ENCODE results near the gene CCDC85C.
A peak's percentile ranks its signal among the peaks of the same experiment; 100 is the strongest.

Gene CCDC85C

DNA sequence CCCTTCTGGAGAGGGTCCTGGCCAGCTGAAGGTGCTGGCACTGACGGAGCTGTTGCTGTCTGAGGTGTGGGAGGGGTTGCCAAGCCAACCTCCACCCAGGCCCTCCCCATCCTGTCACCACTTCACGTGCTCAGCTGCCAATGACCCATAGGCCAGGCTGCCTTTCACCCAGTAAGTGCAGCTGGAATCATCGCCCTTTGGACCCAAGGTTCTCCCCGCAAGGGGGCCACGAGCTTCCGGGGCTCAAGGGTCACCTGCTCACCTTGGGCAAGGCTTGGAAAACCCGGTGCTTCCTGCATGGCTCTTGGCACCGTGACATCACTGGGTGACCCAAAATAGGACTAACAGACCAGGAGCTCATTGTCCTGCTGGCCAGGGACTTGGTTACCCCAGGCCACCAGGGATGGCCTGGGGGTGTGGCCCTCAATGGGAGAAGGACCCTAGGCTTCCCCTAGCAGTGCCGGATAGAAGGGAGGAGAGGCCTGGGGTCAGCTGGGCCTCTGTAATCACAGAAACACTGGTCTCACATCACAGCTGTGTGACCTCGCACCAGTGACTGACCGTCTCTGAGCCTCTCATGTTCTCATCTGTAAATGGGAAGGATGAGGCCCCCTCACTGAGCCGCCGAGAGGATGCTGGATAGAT lies 51.3 kb downstream of the CCDC85C start:
- no peak for DNase-seq

DNA sequence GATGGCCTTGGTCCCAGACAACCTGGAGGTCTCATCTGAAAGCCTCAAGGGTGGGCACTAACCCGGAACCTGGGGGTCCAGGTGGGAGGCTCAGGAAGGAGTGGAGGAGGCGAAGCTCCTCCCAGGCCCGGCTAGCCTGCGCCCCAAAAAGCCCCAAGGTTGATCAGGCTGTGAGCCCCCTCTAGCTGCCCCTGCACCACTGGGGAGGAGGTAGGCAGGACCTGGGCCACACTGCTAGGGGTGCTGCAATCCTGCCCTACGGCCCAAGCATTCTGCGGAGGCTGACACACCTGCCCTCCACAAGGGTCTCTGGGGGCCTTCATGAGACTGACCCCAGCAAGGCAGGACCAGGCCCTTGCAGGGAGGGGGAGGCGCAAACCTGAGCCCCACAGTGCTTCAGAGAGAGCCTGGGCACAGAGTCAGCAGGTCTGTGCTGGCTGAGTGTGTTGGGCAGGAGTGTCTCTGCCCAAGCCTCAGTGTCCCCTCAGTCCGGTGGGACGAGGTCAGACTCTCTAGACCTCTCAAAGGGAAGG lies 51.9 kb downstream of the CCDC85C start:
- DNase-seq, result no peak

DNA sequence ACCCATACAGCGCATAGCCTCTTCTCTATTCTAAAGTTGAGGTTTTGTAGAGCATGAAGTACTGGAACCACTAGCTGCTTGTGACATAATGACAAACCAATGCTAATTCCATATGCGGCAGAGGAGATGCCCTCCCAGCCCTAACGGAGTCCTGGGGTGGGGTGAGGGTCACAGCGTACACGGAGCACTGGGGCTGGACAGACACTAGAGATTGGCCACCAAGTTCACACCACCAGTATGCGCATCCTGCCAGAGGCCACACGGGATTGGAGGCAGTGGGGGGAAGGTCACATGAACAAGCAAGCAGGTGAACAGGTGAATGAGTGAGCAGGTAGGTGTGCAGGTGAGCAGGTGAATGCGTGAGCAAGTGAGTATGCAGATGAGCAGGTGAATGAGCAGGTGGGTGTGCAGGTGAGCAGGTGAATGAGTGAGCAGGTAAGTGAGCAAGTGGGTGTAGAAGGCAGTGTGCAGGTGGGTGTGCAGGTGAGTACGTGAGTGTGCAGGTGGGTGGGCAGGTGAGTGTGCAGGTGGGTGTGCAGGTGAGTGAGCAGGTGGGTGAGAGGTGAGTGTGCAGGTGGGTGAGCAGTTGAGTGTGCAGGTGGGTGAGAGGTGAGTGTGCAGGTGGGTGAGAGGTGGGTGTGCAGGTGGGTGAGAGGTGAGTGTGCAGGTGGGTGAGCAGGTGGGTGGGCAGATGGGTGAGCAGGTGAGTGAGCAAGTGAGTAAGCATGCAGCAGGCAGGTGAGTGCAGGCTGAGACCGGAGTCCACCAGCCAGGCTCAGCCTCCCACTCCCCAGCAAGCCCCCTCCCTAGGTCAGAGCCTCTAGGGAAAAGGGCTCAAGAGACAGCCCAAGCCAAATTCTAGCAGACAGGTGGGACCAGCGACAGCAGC lies 52.7 kb downstream of the CCDC85C start:
- DNase-seq, result no peak

DNA sequence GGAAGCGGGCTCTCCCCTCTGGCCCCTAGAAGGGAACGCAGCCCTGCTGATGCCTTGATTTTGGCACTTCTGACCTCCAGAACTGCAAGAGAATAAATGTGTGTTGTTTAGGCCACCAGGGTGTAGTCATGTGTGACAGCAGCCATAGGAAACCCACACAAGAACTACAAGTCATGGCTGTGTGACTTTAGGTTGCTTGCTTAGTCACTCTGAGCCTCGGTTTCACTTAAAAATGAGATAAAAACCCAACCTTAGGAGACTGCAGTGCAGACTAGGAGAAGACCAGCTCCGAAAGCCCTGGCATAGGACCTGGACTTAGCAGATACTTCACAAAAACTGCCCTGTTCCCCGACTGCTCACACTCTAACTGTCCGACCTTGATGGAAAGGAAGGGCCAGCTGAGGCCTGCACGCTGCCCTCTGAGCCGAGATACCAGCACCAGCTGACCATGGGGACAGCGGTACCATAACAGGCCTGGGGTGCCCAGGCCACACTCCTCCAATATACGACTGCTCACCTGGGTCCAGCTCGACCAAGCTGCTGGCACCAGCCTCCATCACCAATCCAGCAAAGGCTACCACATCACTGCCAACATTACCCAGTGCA lies 53.5 kb downstream of the CCDC85C start:
- DNase-seq, result no peak

DNA sequence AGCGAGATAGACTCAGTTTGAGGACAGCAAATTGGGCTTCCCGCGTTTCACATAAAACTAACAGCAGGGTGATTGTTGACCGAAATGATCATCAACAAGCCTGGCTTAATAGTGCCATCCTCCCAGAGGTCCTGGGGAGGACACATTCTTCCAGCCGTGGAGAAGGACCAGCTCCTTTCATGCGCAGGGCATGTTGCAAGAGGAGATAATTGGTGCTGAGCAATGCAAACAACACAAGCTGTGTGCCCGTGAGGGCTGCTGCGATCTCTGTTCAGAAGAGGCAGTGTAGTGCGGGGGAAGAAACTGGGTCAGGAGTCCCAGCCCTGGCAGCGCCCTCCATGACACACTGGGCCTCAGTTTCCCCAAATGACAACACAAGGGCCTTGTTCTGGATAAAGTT lies 54.3 kb downstream of the CCDC85C start:
- no peak for DNase-seq

DNA sequence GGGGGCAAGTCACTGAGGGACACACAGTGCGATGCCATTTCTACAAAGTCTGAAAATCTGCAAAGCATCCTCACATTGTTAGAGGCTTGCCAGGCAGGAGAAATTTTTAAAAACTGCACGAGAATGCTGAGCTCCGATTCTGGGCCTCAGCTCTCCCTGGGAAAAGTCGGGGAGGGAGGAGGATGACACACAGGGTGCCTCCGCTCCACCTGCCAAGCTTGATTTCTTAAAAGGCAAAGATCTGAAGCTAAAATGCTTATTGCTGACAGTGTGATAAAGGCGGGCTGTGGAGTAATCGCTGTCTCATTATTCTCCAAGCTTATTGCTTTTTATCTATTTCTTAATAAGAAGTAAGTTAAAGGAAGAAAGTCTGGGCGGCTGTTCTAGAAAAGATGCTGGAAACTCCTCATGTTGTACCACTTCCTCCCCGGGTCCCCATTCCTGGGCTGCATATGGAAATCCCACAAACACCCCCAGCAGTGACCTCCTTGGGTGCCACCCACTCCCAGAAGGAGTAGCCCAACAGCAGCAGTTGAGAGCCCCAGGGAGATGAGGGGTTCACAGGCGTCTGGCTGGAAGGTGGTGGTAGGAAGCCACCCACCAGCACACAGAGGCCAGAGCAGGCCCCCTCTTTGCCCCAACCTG lies 55.0 kb downstream of the CCDC85C start:
- no peak for DNase-seq

DNA sequence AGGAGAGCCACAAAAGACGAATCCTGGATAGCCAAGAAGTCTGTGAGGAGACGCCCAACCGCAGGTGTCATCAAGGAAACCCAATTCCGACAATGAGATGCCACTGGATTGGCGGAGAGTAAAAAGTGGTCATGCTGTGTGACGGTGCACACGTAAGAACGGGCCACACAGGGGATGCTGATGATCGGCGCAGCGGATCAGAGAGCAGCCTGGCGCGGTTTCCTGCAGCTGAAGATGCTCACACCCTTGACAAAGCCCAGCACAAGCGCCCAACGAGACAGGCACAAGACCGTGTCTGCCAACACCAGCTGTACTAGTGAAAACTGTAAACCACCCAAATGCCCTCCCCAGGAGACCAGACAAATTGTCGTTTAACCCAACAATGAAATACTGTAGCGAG lies 55.8 kb downstream of the CCDC85C start:
- no peak for DNase-seq

DNA sequence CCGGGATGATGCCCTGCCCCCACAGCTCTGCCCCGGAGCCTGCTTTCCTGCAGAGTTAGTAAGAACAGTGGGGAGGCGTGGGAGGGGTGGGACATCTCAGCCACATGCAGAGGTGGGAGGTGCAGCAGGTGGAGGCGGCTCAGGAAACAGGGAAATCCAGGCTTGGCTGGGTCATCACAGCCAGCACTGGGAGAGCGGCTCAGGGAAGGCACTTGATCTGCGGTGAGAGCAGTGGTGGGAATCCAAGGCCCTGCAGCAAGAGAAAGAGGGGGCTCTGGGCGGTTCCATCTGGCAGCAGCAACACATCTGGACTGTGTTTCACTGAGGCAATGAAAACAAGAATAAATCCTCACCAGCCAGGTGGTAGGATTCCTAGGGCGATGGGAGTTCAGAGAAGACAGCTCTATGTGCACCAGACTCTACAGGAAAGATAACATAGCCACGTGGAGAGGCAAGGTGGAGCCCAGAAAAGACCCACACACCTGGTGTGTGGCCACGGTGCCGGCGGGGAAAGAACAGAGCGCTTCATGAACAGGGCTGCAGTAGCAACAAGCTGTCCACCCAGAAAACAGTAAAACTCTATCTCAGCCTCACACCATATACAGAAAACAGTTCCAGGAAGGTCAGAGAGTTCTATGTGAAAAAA lies 57.6 kb downstream of the CCDC85C start:
- no peak for DNase-seq

DNA sequence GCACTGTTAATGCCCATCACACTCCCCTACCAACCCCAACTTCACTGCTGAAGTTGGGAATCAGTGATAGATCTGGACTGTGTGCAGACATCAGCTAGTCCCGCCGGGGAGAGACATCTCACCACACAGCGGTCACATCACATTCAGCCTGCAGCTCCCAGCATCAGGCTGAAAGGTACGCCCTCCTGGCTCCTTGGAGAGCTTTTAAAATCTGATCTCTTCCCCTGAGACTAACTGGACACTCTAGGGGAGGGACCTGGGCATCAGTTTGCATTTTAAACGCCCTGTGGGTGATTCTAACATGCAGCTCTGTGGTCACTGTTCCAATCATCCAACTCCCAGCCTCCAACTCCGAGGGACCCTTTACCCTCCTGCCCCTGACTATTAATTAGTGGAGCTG lies 58.4 kb downstream of the CCDC85C start:
- DNase-seq, result no peak

DNA sequence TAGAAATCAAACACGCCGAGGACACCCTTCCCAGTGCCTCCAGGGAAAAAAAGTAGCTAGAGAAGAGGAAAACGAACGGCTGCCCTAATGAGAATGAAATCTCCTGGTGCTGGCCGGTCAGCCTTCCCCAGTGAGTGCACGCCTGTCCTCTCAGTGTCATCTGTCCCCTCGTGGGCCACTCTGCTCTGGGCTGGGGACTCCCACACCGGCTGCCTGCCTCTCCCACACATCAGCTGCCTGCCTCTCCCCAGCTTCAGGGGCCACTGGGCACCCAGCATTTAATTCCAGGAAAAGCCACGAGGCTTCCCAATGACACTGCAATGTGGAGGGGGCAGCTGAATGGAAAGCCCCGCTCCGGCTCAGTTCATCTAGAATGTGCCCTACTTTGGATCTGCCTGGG lies 59.0 kb downstream of the CCDC85C start:
- DNase-seq, result no peak

DNA sequence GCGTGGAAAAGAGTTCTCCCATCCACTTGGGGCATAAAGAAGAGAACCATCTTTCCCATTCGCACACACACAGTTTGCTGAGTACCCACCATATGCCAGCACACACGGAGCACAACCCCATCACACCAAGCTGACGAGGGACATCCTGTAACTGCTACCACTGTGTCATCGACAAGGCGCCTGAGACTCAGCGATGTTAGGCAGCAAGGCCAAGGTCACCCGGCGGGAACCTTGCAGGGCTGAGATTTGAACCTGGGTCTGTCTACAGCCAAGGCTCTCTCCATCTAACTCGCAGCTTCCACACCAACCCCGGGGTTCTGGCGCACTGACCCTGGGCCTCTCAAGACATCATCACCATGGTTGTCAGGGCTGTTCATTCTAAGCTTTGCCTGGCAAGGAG lies 60.0 kb downstream of the CCDC85C start:
- DNase-seq, result no peak

DNA sequence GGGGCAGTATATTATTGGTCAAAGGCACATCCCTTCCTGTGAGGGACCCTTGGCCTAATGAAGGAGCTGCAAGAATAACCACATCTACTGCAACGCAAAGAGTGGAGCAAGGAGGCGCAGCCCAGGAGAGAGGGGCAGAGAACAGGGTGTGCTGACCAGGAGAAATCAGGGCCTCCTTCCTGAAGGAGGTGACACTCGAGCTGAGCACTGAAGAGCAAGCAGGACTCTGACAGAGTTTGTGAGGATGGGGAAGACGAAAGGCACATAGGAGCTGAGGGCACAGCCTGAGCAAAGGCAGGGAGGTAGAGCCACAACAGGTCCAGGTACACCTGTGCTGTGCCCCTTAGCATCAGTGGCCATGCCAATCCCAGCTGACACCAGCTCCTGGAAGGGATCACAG lies 60.6 kb downstream of the CCDC85C start:
- DNase-seq, result no peak

DNA sequence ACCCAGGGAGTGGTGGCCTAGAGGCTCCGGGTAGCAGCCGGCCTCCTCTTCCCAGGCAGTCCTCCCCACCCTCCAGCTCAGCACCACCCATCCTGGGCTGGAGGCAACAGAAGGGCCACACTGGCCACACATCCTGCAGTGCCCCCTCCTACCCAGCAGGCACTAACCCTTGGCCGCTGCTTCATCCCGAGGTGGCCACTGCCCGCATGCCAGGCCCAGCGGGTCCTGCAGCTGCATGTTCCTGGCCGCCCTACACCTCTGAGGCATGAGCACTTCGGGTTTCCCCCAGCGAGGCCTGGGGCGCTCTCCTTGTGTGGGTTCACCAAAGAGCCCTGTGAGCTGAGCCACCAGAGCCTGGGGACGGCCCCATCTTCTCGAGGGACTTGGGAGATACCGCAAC lies 61.4 kb downstream of the CCDC85C start:
- no peak for DNase-seq

DNA sequence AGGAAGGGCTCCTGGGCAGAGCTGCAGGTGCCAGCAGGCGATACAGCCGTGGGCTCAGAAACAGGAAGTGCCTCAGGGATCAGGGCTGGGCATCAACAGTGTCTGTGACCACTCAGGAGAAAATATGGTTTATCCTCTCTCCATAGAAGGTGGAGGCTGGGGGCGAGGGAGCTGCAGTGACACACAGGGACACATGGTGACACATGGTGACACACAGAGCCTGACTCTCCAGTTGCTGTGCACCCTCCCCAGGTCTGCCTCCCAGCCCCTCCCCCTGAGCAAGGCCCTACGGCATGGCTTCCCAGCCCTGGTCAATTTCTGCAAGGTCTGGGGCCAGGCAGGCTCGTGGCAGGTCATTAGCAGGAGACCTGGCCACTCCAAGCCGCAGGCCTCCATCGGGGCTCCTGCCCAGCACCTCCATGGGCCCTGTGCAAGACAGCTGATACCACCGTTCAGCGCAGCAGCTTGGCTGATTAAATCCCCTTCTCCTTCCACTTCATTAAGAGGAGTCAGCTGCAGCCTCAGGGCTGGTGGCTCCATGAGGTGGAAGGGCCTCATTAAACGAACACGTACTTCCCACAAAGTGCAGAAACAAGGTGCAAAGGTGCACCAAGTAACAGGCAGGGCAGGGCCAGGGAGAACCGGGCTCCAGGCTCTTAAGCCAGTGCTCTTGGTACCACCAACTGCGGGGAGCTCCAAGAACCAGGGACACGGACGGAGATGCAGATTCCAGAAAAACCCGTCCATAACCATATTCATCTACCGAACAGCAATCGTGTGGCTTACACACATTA lies 62.1 kb downstream of the CCDC85C start:
- DNase-seq, result no peak

DNA sequence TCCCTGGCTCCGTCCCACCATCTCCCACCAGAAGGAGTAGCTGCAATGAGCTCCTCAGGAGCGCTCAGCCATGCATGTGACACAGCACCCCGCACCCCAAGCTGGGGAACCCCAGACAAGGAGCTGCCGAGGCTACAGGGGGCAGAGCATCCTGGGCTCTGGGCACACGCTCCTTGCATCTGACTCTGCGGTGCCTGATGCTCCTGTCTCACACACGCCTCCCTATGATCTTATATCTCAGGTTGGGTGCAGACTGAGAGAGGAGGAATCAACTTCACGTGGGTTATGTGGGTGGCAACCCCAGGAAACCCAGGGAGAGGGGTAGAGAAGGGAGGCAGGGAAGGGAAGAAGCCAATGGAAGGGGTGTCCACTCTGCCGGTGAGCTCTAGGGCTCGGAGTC lies 62.8 kb downstream of the CCDC85C start:
- DNase-seq, result no peak

DNA sequence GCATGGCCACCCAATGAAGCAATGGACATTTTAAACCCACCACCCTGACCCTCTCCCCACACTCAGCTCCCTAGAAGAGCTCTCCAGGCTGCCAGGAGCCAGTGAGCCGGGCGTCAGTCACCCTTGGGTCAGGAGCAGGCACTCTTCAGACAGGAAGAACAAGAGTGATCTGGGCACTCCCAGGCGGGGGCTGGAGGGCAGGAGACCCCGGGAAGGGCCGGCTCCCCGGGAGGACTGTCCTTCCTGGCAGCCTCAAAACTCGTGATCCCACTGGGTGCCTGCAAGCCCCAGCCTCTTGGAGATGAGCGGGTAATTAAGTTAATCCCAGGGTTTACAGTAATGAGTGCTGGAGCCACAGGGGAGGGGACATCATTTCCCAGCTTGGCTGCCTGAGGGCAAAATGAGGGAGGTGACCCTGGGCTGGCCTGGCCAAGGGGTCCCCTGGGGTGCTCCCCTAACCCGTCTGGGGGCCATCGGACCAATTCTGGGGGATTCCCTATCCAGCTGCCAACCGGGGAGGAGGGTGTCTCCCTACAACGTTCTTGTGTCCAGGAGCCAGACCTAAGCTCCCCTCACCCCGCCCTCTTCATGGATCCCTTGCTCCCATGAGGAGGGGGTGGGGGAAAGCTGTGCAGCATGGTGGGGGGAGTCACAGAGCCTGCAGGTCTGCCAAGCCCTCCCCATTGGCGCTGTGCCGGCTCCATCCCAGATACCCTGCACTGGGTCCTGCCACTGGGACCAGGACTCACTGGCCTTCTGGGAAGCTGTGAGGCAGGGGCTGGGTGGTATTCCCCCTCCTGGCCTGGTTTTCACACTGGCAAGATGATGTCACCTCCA lies 63.6 kb downstream of the CCDC85C start:
- no peak for DNase-seq

DNA sequence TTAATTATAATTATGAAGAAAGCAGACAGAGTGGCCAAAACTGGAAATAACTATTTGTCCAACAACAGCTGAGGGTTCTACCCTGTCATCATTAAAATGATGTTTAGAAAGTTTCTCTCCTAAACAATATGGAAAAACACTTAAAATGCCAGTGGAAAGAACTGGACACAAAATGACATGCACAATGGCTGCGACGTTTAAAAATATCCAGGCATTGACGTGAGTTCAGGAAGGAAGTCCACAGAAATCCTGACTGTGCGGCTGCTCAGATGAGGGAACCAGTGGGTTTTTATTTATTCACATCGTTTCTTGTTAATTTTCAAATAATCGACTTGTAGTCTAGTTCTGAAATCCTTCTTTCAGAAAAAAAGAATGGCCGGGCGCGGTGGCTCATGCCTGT lies 64.5 kb downstream of the CCDC85C start:
- no peak for DNase-seq

DNA sequence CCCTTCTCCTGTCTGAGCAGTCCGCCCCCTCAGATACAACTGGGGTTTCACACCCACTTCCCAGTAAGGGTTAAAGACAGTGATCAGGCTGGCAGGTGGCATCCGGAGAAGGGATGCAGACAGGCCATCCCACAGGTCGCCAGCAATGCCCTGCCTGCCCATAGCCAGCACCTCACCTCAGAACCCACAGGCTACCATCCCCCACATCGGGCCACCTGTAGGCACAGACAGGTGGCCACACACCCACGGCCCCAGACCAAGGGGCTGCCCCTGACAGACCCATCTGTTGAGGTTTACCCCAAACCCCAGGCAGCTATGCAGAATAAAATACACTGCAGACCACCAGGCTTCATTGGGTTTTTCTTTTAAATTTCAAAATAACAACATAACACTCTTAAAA lies 65.3 kb downstream of the CCDC85C start:
- no peak for DNase-seq

DNA sequence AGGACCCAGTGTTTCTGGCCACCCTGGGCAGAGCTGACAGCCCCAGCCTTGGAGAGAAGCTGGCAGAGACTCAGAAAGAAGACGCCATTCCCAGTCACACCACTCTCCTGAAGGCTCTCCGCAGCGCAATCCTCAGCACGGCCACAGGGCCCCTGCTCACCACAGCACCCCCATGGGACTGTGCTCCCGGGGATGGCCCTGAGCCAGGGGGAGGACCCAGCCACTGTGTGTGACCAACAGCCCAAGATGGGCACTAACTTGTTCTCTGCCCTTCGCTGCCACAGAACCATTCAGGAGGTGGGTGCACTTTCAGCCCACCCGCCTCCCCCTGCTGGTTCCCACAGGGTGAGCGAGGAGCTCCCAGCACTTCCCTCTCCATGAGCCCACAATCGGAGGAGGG lies 65.7 kb downstream of the CCDC85C start:
- DNase-seq, result no peak

DNA sequence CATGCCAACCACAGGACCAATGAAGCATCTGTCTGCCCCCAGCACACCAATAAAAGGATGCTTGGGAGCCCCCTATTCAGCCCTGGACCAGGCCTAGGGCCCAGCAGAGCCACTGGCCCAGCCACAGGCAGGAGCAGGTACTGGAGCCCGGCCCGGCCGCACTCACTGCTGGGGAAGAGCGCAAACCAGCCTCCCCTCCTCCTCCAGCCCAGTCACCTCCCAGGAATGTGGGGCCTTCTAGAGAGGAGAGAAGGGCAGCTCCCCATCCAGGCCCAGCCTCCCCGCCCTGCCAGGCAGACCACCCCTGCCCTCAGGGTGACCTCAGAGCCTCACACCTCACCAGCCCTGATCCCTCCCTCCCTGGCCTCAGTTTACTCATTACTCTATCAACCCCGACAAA lies 66.6 kb downstream of the CCDC85C start:
- DNase-seq, result peak; percentile 89
